SK-N-SH (cell line): ENCODE measurements around the gene PPP1R12A. TPM values are rescaled to one million over a fixed set of nuclear protein-coding genes. Genes with fewer than 3 reads are reported as not detected.

ENCODE experiments used
- CTCF ChIA-PET: fragments of 300-600, 350-600 bp; formaldehyde crosslinking; extraction: SDS; loops from one replicate; lab custom pipeline; 2021; lab: Yijun Ruan, JAX
- POLR2A ChIA-PET: fragments of 350-600 bp; sonication (Branson Sonifier 250); formaldehyde crosslinking; extraction: SDS; loops from one replicate; lab custom pipeline; 2020; ENCODE audit warnings: antibody characterized with exemption, inconsistent platforms; lab: Yijun Ruan, JAX
- DNase-seq: peaks from one replicate; pipeline ENCODE4 v3.0.0; 2012
- H2AFZ ChIP-seq: fragments of 200-600 bp; sonication (generic); 2 replicates; pipeline ENCODE4 v1.8.1; 2016; ENCODE audit warnings: antibody characterized with exemption, mild to moderate bottlenecking, low read depth
- H3F3A ChIP-seq: fragments of 200-600 bp; sonication (generic); replicated peaks from 2 replicates; pipeline ENCODE3; 2016; ENCODE audit warnings: antibody characterized with exemption, mild to moderate bottlenecking; ENCODE audit not compliant: insufficient read depth
- H3K27ac ChIP-seq, 2 experiments: fragments of 200-500 bp in 1 of 2; fragments of 200-600 bp in 1 of 2; sonication (Bioruptor generic) in 1 of 2; sonication (generic), shearing (Covaris generic) in 1 of 2; 2 replicates each; pipeline versions ENCODE4 v1.5.1 to v1.6.1; 2014 to 2016; ENCODE audit warnings: low read depth in 2 of 2, inconsistent platforms in 1 of 2, low read length in 1 of 2, mild to moderate bottlenecking in 1 of 2, mixed read lengths in 1 of 2
- H3K27me3 ChIP-seq: fragments of 200-600 bp; sonication (generic), shearing (Covaris generic); 2 replicates; pipeline ENCODE4 v1.6.1; 2016; ENCODE audit warnings: mixed run types; ENCODE audit not compliant: insufficient read depth
- H3K36me3 ChIP-seq, 2 experiments: fragments of 200-500 bp in 1 of 2; fragments of 200-600 bp in 1 of 2; sonication (Bioruptor generic) in 1 of 2; sonication (generic) in 1 of 2; replicated peaks in 1 of 2; 2 replicates each; pipeline versions ENCODE3 to v1.5.1; 2014 to 2016; ENCODE audit warnings: low read length in 1 of 2, mild to moderate bottlenecking in 1 of 2; ENCODE audit not compliant: insufficient read depth in 2 of 2, control insufficient read depth in 1 of 2
- H3K4me1 ChIP-seq, 2 experiments: fragments of 200-500 bp in 1 of 2; fragments of 200-600 bp in 1 of 2; sonication (Bioruptor generic) in 1 of 2; sonication (generic), shearing (Covaris generic) in 1 of 2; 2 replicates each; pipeline versions ENCODE4 v1.5.1 to v1.6.1; 2014 to 2016; ENCODE audit warnings: low read depth in 1 of 2, low read length in 1 of 2, mixed run types in 1 of 2; ENCODE audit not compliant: insufficient read depth in 2 of 2, control insufficient read depth in 1 of 2
- H3K4me2 ChIP-seq: fragments of 200-600 bp; sonication (generic), shearing (Covaris generic); 2 replicates; pipeline ENCODE4 v1.6.1; 2017; ENCODE audit warnings: mixed run types
- H3K4me3 ChIP-seq, 2 experiments: fragments of 200-500 bp in 1 of 2; fragments of 200-600 bp in 1 of 2; sonication (Bioruptor generic) in 1 of 2; sonication (generic), shearing (Covaris generic) in 1 of 2; 2 replicates each; pipeline versions ENCODE4 v1.5.1 to v1.8.1; 2014 to 2016; ENCODE audit warnings: low read depth in 2 of 2, inconsistent platforms in 1 of 2, low read length in 1 of 2, mild to moderate bottlenecking in 1 of 2, mixed read lengths in 1 of 2, moderate library complexity in 1 of 2
- H3K79me2 ChIP-seq: fragments of 200-600 bp; sonication (generic); 2 replicates; pipeline ENCODE4 v1.8.1; 2017; ENCODE audit warnings: mild to moderate bottlenecking; ENCODE audit not compliant: insufficient read depth
- H3K9ac ChIP-seq: fragments of 200-600 bp; sonication (generic); 2 replicates; pipeline ENCODE4 v1.6.1; 2017; ENCODE audit warnings: mixed run types
- H3K9me2 ChIP-seq: fragments of 200-600 bp; sonication (generic); 2 replicates; pipeline ENCODE4 v1.6.1; 2017; ENCODE audit warnings: mixed run types
- H3K9me3 ChIP-seq: fragments of 200-600 bp; sonication (generic); 2 replicates; pipeline ENCODE4 v1.6.1; 2017; ENCODE audit warnings: mixed run types, mild to moderate bottlenecking, moderate library complexity
- H4K20me1 ChIP-seq: fragments of 200-600 bp; sonication (generic); 2 replicates; pipeline ENCODE4 v1.6.1; 2017; ENCODE audit warnings: mild to moderate bottlenecking, mixed run types; ENCODE audit not compliant: insufficient read depth
- ELF1 ChIP-seq: IDR thresholded peaks from 2 replicates; pipeline ENCODE4 v1.4.0; 2012
- FOXM1 ChIP-seq: IDR thresholded peaks from 2 replicates; pipeline ENCODE4 v1.4.0; 2012; ENCODE audit warnings: low read depth, mild to moderate bottlenecking
- MXI1 ChIP-seq: IDR thresholded peaks from 2 replicates; pipeline ENCODE4 v1.6.1; 2012; ENCODE audit warnings: mild to moderate bottlenecking, low read depth, low read length, improper control_type of control experiment
- POLR2AphosphoS5 ChIP-seq: IDR thresholded peaks from 2 replicates; pipeline ENCODE4 v1.6.1; 2012; ENCODE audit warnings: low read depth, low read length
- RXRA ChIP-seq: IDR thresholded peaks from 2 replicates; pipeline ENCODE4 v1.4.0; 2012; ENCODE audit warnings: low read depth, mild to moderate bottlenecking, borderline replicate concordance
- YY1 ChIP-seq: IDR thresholded peaks from 2 replicates; pipeline ENCODE4 v1.4.0; 2012; ENCODE audit warnings: low read depth, mild to moderate bottlenecking
- WGBS: methylation state at CpG from one replicate; pipeline ENCODE4 v1.1.6; 2017; ENCODE audit warnings: low lambda C conversion rate; 5-methylcytosine and 5-hydroxymethylcytosine counted together
- polyA plus RNA-seq, 3 experiments: library from polyadenylated mRNA; depleted of rRNA; stranded (reverse); fragments of >200 nt; gene quantifications; 2 replicates each; pipeline ENCODE4 v1.2.3, GENCODE V29; 2012
- TF ChIP-seq, protein P1 (sequence below): fragments of 200-600 bp; sonication (generic); IDR thresholded peaks from 2 replicates; pipeline ENCODE4 v1.6.1; 2017; ENCODE audit warnings: antibody characterized with exemption, mild to moderate bottlenecking, moderate library complexity
- TF ChIP-seq, protein P2 (sequence below): fragments of 150-350 bp; IDR thresholded peaks from 2 replicates; pipeline ENCODE4 v1.6.1; 2016; ENCODE audit warnings: mild to moderate bottlenecking, low read depth, low read length

PPP1R12A gene
- polyA plus RNA-seq, 1 of the 3 experiments (the other 2 are of a cell fraction) = 26.0 TPM

DNA sequence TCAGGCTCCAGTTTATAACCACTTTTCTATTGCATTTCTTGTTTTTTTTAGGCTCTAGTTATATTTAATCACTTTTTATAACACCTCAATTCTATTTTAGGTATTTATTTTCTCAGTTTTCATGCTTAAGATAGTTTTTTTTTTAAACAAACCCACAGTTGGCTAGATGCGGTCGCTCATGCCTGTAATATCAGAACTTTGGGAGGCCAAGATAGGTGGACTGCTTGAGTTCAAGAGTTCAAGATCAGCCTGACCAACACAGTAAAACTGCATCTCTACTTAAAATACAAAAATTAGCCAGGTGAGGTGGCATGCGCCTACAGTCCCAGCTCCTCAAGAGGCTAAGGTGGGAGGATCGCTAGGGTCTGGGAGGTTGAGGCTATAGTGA is 93.0 kb downstream of the PPP1R12A start (continued):
- TF ChIP-seq, protein P1, sequence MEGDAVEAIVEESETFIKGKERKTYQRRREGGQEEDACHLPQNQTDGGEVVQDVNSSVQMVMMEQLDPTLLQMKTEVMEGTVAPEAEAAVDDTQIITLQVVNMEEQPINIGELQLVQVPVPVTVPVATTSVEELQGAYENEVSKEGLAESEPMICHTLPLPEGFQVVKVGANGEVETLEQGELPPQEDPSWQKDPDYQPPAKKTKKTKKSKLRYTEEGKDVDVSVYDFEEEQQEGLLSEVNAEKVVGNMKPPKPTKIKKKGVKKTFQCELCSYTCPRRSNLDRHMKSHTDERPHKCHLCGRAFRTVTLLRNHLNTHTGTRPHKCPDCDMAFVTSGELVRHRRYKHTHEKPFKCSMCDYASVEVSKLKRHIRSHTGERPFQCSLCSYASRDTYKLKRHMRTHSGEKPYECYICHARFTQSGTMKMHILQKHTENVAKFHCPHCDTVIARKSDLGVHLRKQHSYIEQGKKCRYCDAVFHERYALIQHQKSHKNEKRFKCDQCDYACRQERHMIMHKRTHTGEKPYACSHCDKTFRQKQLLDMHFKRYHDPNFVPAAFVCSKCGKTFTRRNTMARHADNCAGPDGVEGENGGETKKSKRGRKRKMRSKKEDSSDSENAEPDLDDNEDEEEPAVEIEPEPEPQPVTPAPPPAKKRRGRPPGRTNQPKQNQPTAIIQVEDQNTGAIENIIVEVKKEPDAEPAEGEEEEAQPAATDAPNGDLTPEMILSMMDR = no peak
- TF ChIP-seq, all 33 proteins: peak for 0

DNA sequence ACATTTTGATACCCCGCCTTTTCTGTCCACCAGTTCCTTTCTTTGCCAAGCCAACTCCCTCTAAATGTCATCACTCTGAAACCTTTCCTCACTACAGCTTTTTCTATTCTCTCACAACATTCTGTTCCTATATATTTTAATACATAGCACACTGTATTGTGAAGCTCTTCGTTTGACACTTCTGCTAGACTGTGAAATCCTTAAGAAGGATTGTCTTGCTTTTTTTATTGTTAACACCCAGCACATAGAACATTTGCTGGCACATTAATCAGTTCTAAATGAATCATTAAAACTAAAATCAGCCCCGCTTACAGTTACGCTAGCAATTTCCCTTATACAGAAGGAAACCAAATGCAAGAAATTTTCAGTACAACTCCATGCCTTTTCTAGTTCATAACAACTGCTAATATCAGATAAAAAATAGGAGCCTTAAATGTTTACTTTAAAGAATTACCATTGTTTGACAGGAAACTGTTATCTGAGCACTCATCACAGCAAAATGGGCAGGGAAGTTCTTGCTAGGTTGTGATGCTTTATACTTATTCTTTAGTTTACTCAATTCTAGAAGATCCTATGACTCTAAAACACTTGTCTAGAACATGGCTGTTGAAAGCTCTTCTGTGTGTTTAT is 93.5 kb downstream of the PPP1R12A start:
- Histone ChIP-seq H4K20me1 (peaks cover 16% of the 10 kb centered on the region), H3K4me2 (no peak overlapping the region), H3F3A (peaks cover 16% of the 10 kb centered on the region), H3K9ac (no peak overlapping the region), H3K4me3 (no peak overlapping the region), H3K36me3 (peaks cover 16 to 61% of the 10 kb centered on the region in 2 experiments), H3K4me1 (peaks cover 0 to 17% of the 10 kb centered on the region in 2 experiments; a peak in 2 of 4 replicates), H3K9me3 (0 out of 2 replicates have a peak, but pooled peaks cover 4% of the 10 kb centered on the region), H3K79me2 (peaks cover 91% of the 10 kb centered on the region), H2AFZ (no peak overlapping the region), H3K27ac (no peak overlapping the region), H3K9me2 (no peaks in the 10 kb centered on the region), H3K27me3 (no peaks in the 10 kb centered on the region)
- 98% methylated on average over 4 of the region's 4 CpGs for WGBS
- DNase-seq = no peak
- CTCF ChIA-PET = interaction anchor here (0.6 kb wide), 1 partner anchor 11 kb away, joined by 3 read pairs; no protein-coding TSS in a partner anchor
- no peak for TF ChIP-seq YY1
- no peak for TF ChIP-seq MXI1
- POLR2A ChIA-PET = no interaction called here

DNA sequence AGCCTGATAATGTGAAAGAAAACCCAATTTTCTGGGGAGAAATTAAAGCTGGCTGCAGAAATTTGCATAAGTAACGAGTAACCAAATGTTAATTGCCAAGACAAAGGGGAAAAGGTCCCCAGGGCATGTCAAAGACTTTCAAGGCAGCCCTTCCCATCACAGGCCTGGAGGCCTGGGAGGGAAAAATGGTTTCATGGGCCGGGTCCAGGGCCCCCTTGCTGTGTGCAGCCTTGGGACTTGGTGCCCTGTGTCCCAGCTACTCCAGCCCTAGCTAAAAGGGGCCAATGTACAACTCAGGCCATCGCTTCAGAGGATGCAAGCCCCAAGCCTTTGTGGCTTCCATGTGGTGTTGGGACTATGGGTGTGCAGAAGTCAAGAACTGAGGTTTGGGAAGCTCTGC is 96.5 kb downstream of the PPP1R12A start:
- Histone ChIP-seq H3K36me3 (peaks cover 4 to 52% of the 10 kb centered on the region in 2 experiments), H3K79me2 (peaks cover 98% of the 10 kb centered on the region)
- WGBS = 97% methylated on average over 3 of the region's 3 CpGs

More for the DNA sequence above, 96.5 kb downstream of the PPP1R12A start:
- no peak overlapping the region for H3K9ac ChIP-seq
- POLR2A ChIA-PET = no interaction called here
- no peak for DNase-seq
- peaks cover 9% of the 10 kb centered on the region for H4K20me1 ChIP-seq
- no peak overlapping the region for H2AFZ ChIP-seq
- no peaks in the 10 kb centered on the region for H3K27me3 ChIP-seq
- no peaks in the 10 kb centered on the region for H3F3A ChIP-seq
- H3K9me3 ChIP-seq = 0 out of 2 replicates have a peak, but pooled peaks cover 4% of the 10 kb centered on the region
- no peak overlapping the region for H3K27ac ChIP-seq
- CTCF ChIA-PET = no interaction called here
- TF ChIP-seq FOXM1 (no peak), RXRA (no peak), YY1 (no peak), POLR2AphosphoS5 (no peak), ELF1 (no peak)
- TF ChIP-seq, protein P2, sequence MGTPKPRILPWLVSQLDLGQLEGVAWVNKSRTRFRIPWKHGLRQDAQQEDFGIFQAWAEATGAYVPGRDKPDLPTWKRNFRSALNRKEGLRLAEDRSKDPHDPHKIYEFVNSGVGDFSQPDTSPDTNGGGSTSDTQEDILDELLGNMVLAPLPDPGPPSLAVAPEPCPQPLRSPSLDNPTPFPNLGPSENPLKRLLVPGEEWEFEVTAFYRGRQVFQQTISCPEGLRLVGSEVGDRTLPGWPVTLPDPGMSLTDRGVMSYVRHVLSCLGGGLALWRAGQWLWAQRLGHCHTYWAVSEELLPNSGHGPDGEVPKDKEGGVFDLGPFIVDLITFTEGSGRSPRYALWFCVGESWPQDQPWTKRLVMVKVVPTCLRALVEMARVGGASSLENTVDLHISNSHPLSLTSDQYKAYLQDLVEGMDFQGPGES = no peak
- H3K4me1 ChIP-seq = peaks cover 3 to 8% of the 10 kb centered on the region in 2 experiments; a peak in 3 of 4 replicates
- no peak overlapping the region for H3K4me3 ChIP-seq
- no peak overlapping the region for H3K4me2 ChIP-seq
- no peaks in the 10 kb centered on the region for H3K9me2 ChIP-seq
